OCI-LY7 (cell line): ENCODE results near the gene CLEC3B.

Source experiments
- EZH2phosphoT487 ChIP-seq: fragments of 200-600 bp; sonication (generic); IDR thresholded peaks from 2 replicates; pipeline ENCODE4 v1.6.1; 2018; ENCODE audit warnings: low read depth, borderline replicate concordance, mild to moderate bottlenecking, mixed run types, antibody characterized with exemption, low read length, moderate library complexity, mixed read lengths
- TF ChIP-seq, protein P1 (sequence below): fragments of 200-600 bp; sonication (generic); conservative IDR thresholded peaks from 2 replicates; pipeline ENCODE4 v1.5.1; 2014; ENCODE audit warnings: mild to moderate bottlenecking, antibody characterized with exemption, low read length, moderate library complexity, mixed read lengths

DNA sequence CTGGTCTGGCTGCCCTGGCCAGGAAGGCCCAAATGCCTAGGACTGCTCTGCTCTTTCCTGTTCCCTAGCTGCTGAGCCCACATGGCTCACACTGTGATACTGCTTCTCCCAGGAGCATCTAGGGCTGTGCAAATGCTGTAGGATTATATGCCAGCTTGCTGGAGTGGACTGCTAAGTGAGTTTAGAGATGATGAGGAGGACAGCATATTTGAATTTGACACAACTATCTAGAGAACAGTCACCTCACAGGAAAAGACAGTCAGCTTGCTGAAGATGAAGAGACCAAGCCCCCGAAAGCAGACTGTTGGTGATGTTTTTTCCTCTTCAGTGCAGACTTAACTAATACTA lies 39.2 kb downstream of the CLEC3B start:
- TF ChIP-seq, protein P1, sequence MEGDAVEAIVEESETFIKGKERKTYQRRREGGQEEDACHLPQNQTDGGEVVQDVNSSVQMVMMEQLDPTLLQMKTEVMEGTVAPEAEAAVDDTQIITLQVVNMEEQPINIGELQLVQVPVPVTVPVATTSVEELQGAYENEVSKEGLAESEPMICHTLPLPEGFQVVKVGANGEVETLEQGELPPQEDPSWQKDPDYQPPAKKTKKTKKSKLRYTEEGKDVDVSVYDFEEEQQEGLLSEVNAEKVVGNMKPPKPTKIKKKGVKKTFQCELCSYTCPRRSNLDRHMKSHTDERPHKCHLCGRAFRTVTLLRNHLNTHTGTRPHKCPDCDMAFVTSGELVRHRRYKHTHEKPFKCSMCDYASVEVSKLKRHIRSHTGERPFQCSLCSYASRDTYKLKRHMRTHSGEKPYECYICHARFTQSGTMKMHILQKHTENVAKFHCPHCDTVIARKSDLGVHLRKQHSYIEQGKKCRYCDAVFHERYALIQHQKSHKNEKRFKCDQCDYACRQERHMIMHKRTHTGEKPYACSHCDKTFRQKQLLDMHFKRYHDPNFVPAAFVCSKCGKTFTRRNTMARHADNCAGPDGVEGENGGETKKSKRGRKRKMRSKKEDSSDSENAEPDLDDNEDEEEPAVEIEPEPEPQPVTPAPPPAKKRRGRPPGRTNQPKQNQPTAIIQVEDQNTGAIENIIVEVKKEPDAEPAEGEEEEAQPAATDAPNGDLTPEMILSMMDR = no peak
- TF ChIP-seq EZH2phosphoT487 = no peak
